Measurements from ENCODE around the gene PCID2.

PCID2 gene

GRCh38 chr13:113167575-113167974, 40.9 kb downstream of the PCID2 start:
- no peak overlapping the region for H3K27ac ChIP-seq (ENCODE audit: low read length)
- H3K9me3 ChIP-seq (replicated peaks; ENCODE audit: insufficient read depth, low read length): no peaks in the 10 kb centered on the region
- no peak for DNase-seq
- no peak overlapping the region for H3K4me2 ChIP-seq (ENCODE audit: low read depth, low read length)
- no peak overlapping the region for H3K9ac ChIP-seq (ENCODE audit: low read length)
- H3K36me3 ChIP-seq (replicated peaks; ENCODE audit: insufficient read depth, low read length): no peaks in the 10 kb centered on the region
- no peaks in the 10 kb centered on the region for H3F3A ChIP-seq (ENCODE audit: insufficient read depth, low read length)
- H3K79me2 ChIP-seq (ENCODE audit: low read length): no peaks in the 10 kb centered on the region
- H3K27me3 ChIP-seq (replicated peaks; ENCODE audit: insufficient read depth, low read length): peaks cover 11% of the 10 kb centered on the region
- no peaks in the 10 kb centered on the region for H3K9me2 ChIP-seq (replicated peaks; ENCODE audit: insufficient read depth, low read length)
- TF ChIP-seq CTCF (IDR thresholded peaks at IDR 0.05; ENCODE audit: low read length): no peak
- no peaks in the 10 kb centered on the region for H4K20me1 ChIP-seq (ENCODE audit: insufficient read depth, low read length)
- no peaks in the 10 kb centered on the region for H3K4me1 ChIP-seq (ENCODE audit: low read length)
- H3K4me3 ChIP-seq (ENCODE audit: low read length): no peak overlapping the region
- H2AFZ ChIP-seq (ENCODE audit: low read length): no peak overlapping the region

DNA sequence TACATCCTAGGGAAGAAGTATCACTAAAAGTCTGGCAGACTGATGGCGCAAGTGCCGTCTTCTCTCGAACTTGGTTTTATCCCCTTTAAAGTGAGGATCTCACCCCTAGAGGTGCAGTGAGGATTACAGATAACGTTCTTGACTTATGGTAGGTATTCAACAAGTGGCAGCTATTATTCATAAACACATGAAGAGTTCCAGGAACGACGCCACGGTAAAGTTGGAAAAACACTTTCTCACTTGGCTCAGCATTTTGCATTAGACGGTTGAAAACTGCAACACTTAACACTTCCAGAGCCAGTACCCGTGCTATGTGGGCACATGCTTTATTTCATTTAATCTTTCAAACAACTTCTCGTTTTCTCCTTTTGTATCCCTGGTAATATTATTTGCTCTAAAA, 41.3 kb downstream of the PCID2 start:
- H3K4me1 ChIP-seq (ENCODE audit: low read length): no peaks in the 10 kb centered on the region
- H3K27ac ChIP-seq (ENCODE audit: low read length): no peak overlapping the region
- no peaks in the 10 kb centered on the region for H3F3A ChIP-seq (ENCODE audit: insufficient read depth, low read length)
- H4K20me1 ChIP-seq (ENCODE audit: insufficient read depth, low read length): no peaks in the 10 kb centered on the region
- H2AFZ ChIP-seq (ENCODE audit: low read length): no peak overlapping the region
- TF ChIP-seq CTCF (IDR thresholded peaks at IDR 0.05; ENCODE audit: low read length): no peak
- TF ChIP-seq EZH2 (optimal IDR thresholded peaks at IDR 0.05; ENCODE audit: low read depth, low read length): no peak
- TF ChIP-seq EZH2phosphoT487 (IDR thresholded peaks at IDR 0.05; ENCODE audit: low read length): no peak
- H3K4me2 ChIP-seq (ENCODE audit: low read depth, low read length): no peak overlapping the region
- H3K9me2 ChIP-seq (replicated peaks; ENCODE audit: insufficient read depth, low read length): no peaks in the 10 kb centered on the region
- no peaks in the 10 kb centered on the region for H3K36me3 ChIP-seq (replicated peaks; ENCODE audit: insufficient read depth, low read length)
- H3K9me3 ChIP-seq (replicated peaks; ENCODE audit: insufficient read depth, low read length): no peaks in the 10 kb centered on the region
- H3K9ac ChIP-seq (ENCODE audit: low read length): no peak overlapping the region
- no peak for DNase-seq
- peaks cover 11% of the 10 kb centered on the region for H3K27me3 ChIP-seq (replicated peaks; ENCODE audit: insufficient read depth, low read length)
- H3K79me2 ChIP-seq (ENCODE audit: low read length): no peaks in the 10 kb centered on the region
- no peak overlapping the region for H3K4me3 ChIP-seq (ENCODE audit: low read length)

- TF ChIP-seq EZH2phosphoT487 (IDR thresholded peaks at IDR 0.05; ENCODE audit: low read length): no peak
- TF ChIP-seq CTCF (IDR thresholded peaks at IDR 0.05; ENCODE audit: low read length): no peak
- TF ChIP-seq EZH2 (optimal IDR thresholded peaks at IDR 0.05; ENCODE audit: low read depth, low read length): no peak
- H3K27me3 ChIP-seq (replicated peaks; ENCODE audit: insufficient read depth, low read length): peaks cover 11% of the 10 kb centered on the region
- DNase-seq: no peak
Measured at GRCh38 chr13:113166681-113167080, 41.8 kb downstream of the PCID2 start.

More at GRCh38 chr13:113166681-113167080, 41.8 kb downstream of the PCID2 start:
- H3K9me2 ChIP-seq (replicated peaks; ENCODE audit: insufficient read depth, low read length): no peaks in the 10 kb centered on the region
- no peak overlapping the region for H2AFZ ChIP-seq (ENCODE audit: low read length)
- no peaks in the 10 kb centered on the region for H3K79me2 ChIP-seq (ENCODE audit: low read length)
- no peak overlapping the region for H3K27ac ChIP-seq (ENCODE audit: low read length)
- H3K36me3 ChIP-seq (replicated peaks; ENCODE audit: insufficient read depth, low read length): no peaks in the 10 kb centered on the region
- H4K20me1 ChIP-seq (ENCODE audit: insufficient read depth, low read length): no peaks in the 10 kb centered on the region
- H3F3A ChIP-seq (ENCODE audit: insufficient read depth, low read length): no peaks in the 10 kb centered on the region
- H3K4me2 ChIP-seq (ENCODE audit: low read depth, low read length): no peak overlapping the region
- no peaks in the 10 kb centered on the region for H3K4me1 ChIP-seq (ENCODE audit: low read length)
- H3K9me3 ChIP-seq (replicated peaks; ENCODE audit: insufficient read depth, low read length): no peaks in the 10 kb centered on the region
- no peak overlapping the region for H3K4me3 ChIP-seq (ENCODE audit: low read length)
- H3K9ac ChIP-seq (ENCODE audit: low read length): no peak overlapping the region

Data from MM.1S (cell line).